K562 (cell line): ENCODE results near the gene WDR18. TPM values are rescaled to one million over a fixed set of nuclear protein-coding genes. Genes with fewer than 3 reads are reported as not detected.

Experiments used
- ATAC-seq: fragments of 200-7000 bp; cut with Tn5 transposase; 3 replicates; pipeline ENCODE4 v1.9.1; 2020; ENCODE audit warnings: moderate library complexity
- BruUV-seq: library from RNA; stranded (reverse); fragments of 400-500 nt; replicated peaks from 2 replicates; lab custom pipeline; 2021; lab: Mats Ljungman, UMichigan
- CTCF ChIA-PET: fragments of 300-600 bp; formaldehyde crosslinking; extraction: SDS; loops from one replicate; lab custom pipeline; 2021; ENCODE audit warnings: low intra/inter-chr PET ratio; lab: Yijun Ruan, JAX
- POLR2A ChIA-PET: fragments of 300-600, 350-650 bp; sonication (Branson Sonifier 250); formaldehyde crosslinking; extraction: SDS; loops from one replicate; lab custom pipeline; 2021; ENCODE audit warnings: antibody characterized with exemption, inconsistent platforms; lab: Yijun Ruan, JAX
- DNase-seq, 4 experiments: peaks; one replicate each; pipeline versions ENCODE4 v3.0.0 to v3.0.0-alpha.2; 2011 to 2018; ENCODE audit warnings: low spot score in 3 of 4, mixed read lengths in 3 of 4; ENCODE audit errors: extremely low read depth in 1 of 4
- FAIRE-seq: peaks from 2 replicates; lab custom pipeline; 2011; peaks lifted over from hg19 to GRCh38; lab: Jason Lieb, UNC
- H2AFZ ChIP-seq: 2 replicates; pipeline ENCODE4 v1.6.0; 2011; ENCODE audit warnings: low read depth, low read length, control low read depth, inconsistent platforms
- H3K27ac ChIP-seq: fragments of 200-600 bp; 3 replicates; pipeline ENCODE4 v1.8.0; 2011; ENCODE audit warnings: low read depth, mild to moderate bottlenecking, control low read depth, inconsistent platforms, low read length, moderate library complexity, mixed read lengths; ENCODE audit errors: extremely low read depth
- H3K27me3 ChIP-seq, 2 experiments: fragments of 300-600 bp in 1 of 2; 2 replicates in 1 of 2; 3 replicates in 1 of 2; pipeline versions ENCODE4 v1.6.0 to v1.8.0; 2011; ENCODE audit warnings: inconsistent platforms in 2 of 2, low read length in 2 of 2, mild to moderate bottlenecking in 1 of 2, mixed read lengths in 1 of 2, moderate library complexity in 1 of 2; ENCODE audit not compliant: control insufficient read depth in 2 of 2, insufficient read depth in 2 of 2
- H3K36me3 ChIP-seq: fragments of 300-600 bp; 3 replicates; pipeline ENCODE4 v1.8.0; 2011; ENCODE audit warnings: mild to moderate bottlenecking, low read length, inconsistent platforms; ENCODE audit not compliant: control insufficient read depth, insufficient read depth
- H3K4me1 ChIP-seq, 2 experiments: fragments of 200-600 bp in 1 of 2; replicated peaks in 1 of 2; 2 replicates in 1 of 2; 3 replicates in 1 of 2; pipeline versions ENCODE4 v1.5.1 to v1.8.0; 2011; ENCODE audit warnings: inconsistent platforms in 2 of 2, low read length in 2 of 2, mild to moderate bottlenecking in 1 of 2, mixed read lengths in 1 of 2, moderate library complexity in 1 of 2; ENCODE audit not compliant: control insufficient read depth in 2 of 2, insufficient read depth in 2 of 2
- H3K4me2 ChIP-seq: 2 replicates; pipeline ENCODE4 v1.6.1; 2011; ENCODE audit warnings: low read length, control low read depth, inconsistent platforms, mixed read lengths; ENCODE audit not compliant: insufficient read depth
- H3K4me3 ChIP-seq: fragments of 200-600 bp; sonication (generic), shearing (Covaris generic); 2 replicates; pipeline ENCODE4 v1.5.1; 2016; ENCODE audit warnings: control low read depth, inconsistent platforms
- H3K79me2 ChIP-seq: fragments of 200-600 bp; 3 replicates; pipeline ENCODE4 v1.8.0; 2011; ENCODE audit warnings: low read length, inconsistent platforms; ENCODE audit not compliant: control insufficient read depth, insufficient read depth
- H3K9ac ChIP-seq, 2 experiments: 2 replicates each; pipeline versions ENCODE4 v1.6.0 to v1.6.1; 2011; ENCODE audit warnings: low read depth in 2 of 2, low read length in 2 of 2, control low read depth in 1 of 2, inconsistent platforms in 1 of 2, mild to moderate bottlenecking in 1 of 2, mixed read lengths in 1 of 2; ENCODE audit not compliant: insufficient read depth in 1 of 2
- H3K9me1 ChIP-seq: one replicate; pipeline ENCODE4 v1.6.0; 2011; ENCODE audit warnings: inconsistent platforms, mild to moderate bottlenecking, low read length, moderate library complexity; ENCODE audit not compliant: control insufficient read depth, insufficient read depth
- H3K9me3 ChIP-seq: replicated peaks from 2 replicates; pipeline ENCODE4 v1.5.1; 2011; ENCODE audit warnings: low read depth, low read length, inconsistent platforms; ENCODE audit not compliant: control insufficient read depth, insufficient read depth
- H4K20me1 ChIP-seq: replicated peaks from 2 replicates; pipeline ENCODE4 v1.6.1; 2011; ENCODE audit warnings: low read length, inconsistent platforms, mixed read lengths; ENCODE audit not compliant: control insufficient read depth, insufficient read depth
- E2F4 ChIP-seq: sonication (generic); formaldehyde crosslinking; IDR thresholded peaks from 2 replicates; pipeline ENCODE4 v1.8.0; 2022; ENCODE audit warnings: mild to moderate bottlenecking, low read depth, missing genetic modification reagents
- ETS2 ChIP-seq: IDR thresholded peaks from 2 replicates; pipeline ENCODE4 v1.6.1; 2016; ENCODE audit warnings: borderline replicate concordance, missing genetic modification characterization, mild to moderate bottlenecking, moderate library complexity, missing compliant biosample characterization; ENCODE audit not compliant: poor library complexity, severe bottlenecking
- FOS ChIP-seq: IDR thresholded peaks from 3 replicates; pipeline ENCODE4 v1.6.1; 2011; ENCODE audit not compliant: insufficient read length; ENCODE audit errors: extremely low read depth
- GTF2A2 ChIP-seq: IDR thresholded peaks from 2 replicates; pipeline ENCODE4 v1.6.1; 2016; ENCODE audit warnings: mild to moderate bottlenecking, missing genetic modification characterization, missing compliant biosample characterization
- JUN ChIP-seq, 2 experiments: sonication (generic) in 1 of 2; formaldehyde crosslinking in 1 of 2; IDR thresholded peaks; 2 replicates each; pipeline versions ENCODE4 v1.6.1 to v1.8.0; 2012 to 2022; ENCODE audit warnings: borderline replicate concordance in 2 of 2, mild to moderate bottlenecking in 2 of 2, improper control_type of control experiment in 1 of 2, low read depth in 1 of 2, low read length in 1 of 2, missing genetic modification reagents in 1 of 2
- ZBTB33 ChIP-seq: sonication (generic); formaldehyde crosslinking; IDR thresholded peaks from 2 replicates; pipeline ENCODE4 v1.8.1; 2023; ENCODE audit warnings: mild to moderate bottlenecking, missing genetic modification reagents
- ZNF121 ChIP-seq: sonication (generic); formaldehyde crosslinking; conservative IDR thresholded peaks from 2 replicates; pipeline ENCODE4 v1.8.0; 2022; ENCODE audit warnings: missing genetic modification reagents
- ZNF184 ChIP-seq: sonication (generic); formaldehyde crosslinking; IDR thresholded peaks from 2 replicates; pipeline ENCODE4 v1.5.0; 2020; ENCODE audit warnings: missing genetic modification reagents
- ZNF212 ChIP-seq: fragments of 450-650 bp; formaldehyde crosslinking; IDR thresholded peaks from 2 replicates; pipeline ENCODE4 v1.4.0; 2020; ENCODE audit warnings: mild to moderate bottlenecking
- WGBS: fragments of 100-300 bp; shearing (Covaris generic); methylation state at CpG from one replicate; pipeline ENCODE4 v1.1.6; 2016; ENCODE audit warnings: low coverage, mixed read lengths; ENCODE audit not compliant: insufficient coverage; ENCODE audit errors: missing lambda C conversion rate; 5-methylcytosine and 5-hydroxymethylcytosine counted together
- in situ Hi-C: fragments of 300-500 bp; cut with MboI; formaldehyde crosslinking; loops from 4 replicates; pipeline ENCODE4 v1.15.0; 2018; ENCODE audit warnings: inconsistent platforms, mixed read lengths
- intact Hi-C: fragments of 100-400 bp; cut with micrococcal nuclease; formaldehyde crosslinking; loops from 2 replicates; pipeline ENCODE4 v1.14.2; 2022
- polyA plus RNA-seq, 8 experiments: library from polyadenylated mRNA; depleted of rRNA in 4 of 8; stranded (reverse) in 5 of 8; unstranded in 3 of 8; fragments of >200 nt; fragmentation: Nextera tagmentation in 2 of 8; fragmentation: Illumina TruSeq in 1 of 8; extraction: Ambion mirVana in 2 of 8; extraction: Trizol in 1 of 8; gene quantifications; 2 replicates each; pipeline versions ENCODE4 v1.2.1 to v1.2.3, GENCODE V29; 2011 to 2014; ENCODE audit warnings: inconsistent platforms in 1 of 8, missing spikeins in 1 of 8
- total RNA-seq, 7 experiments: library from RNA; depleted of rRNA in 6 of 7; stranded (reverse); fragments of >200 nt in 6 of 7; fragmentation: Illumina TruSeq in 2 of 7; extraction: Trizol in 2 of 7; gene quantifications; 2 replicates each; pipeline versions ENCODE4 v1.2.1 to v1.2.3, GENCODE V29; 2011 to 2021; ENCODE audit warnings: low replicate concordance in 1 of 7

Gene WDR18
- total and polyA plus RNA-seq, 9 of the 15 experiments (the other 6 are each of a cell fraction or from before 2014, with no cell fraction given) = 0.65 to 181 (median 30.1) TPM

GRCh38 chr19:936175-936546, 48.0 kb upstream of the WDR18 start:
- ATAC-seq (no peak), FAIRE-seq (no peak), DNase-seq (no peak)
- CTCF ChIA-PET = no interaction called here
- H3K27me3 ChIP-seq = no peaks in the 10 kb centered on the region
- H3K4me1 ChIP-seq = peaks cover 0 to 57% of the 10 kb centered on the region in 2 experiments; a peak in 3 of 5 replicates
- no peak overlapping the region for H3K27ac ChIP-seq
- H3K9me3 ChIP-seq = no peaks in the 10 kb centered on the region
- H3K4me2 ChIP-seq = no peak overlapping the region
- no peak overlapping the region for H3K9ac ChIP-seq
- H3K79me2 ChIP-seq = peaks cover 84% of the 10 kb centered on the region
- 97% methylated on average over 10 of the region's 10 CpGs for WGBS
- POLR2A ChIA-PET = interaction anchor here (1.0 to 1.2 kb wide), 2 partner anchors 13 to 26 kb away, joined by 3 to 5 read pairs; no protein-coding TSS in a partner anchor
- no peak overlapping the region for H2AFZ ChIP-seq
- TF ChIP-seq ZNF121 (CRISPR knock-in tag) = peak; percentile 72
- no peak for TF ChIP-seq FOS
- no peak for TF ChIP-seq GTF2A2
- no peak for TF ChIP-seq ETS2 (tag)
- 0 out of 2 replicates have a peak, but pooled peaks cover 3% of the 10 kb centered on the region for H4K20me1 ChIP-seq
- no TSS peak for BruUV-seq
- H3K4me3 ChIP-seq = no peak overlapping the region
- H3K9me1 ChIP-seq = peaks cover 4% of the 10 kb centered on the region
- H3K36me3 ChIP-seq = peaks cover 78% of the 10 kb centered on the region; the same call in 2 of the 3 replicates
- in situ Hi-C loops (no loop called here), intact Hi-C loops (no loop called here)

- Histone ChIP-seq H3K36me3 (peaks cover 79% of the 10 kb centered on the region; the same call in 2 of the 3 replicates), H3K27ac (no peak overlapping the region), H3K4me3 (no peak overlapping the region), H3K9ac (no peak overlapping the region), H3K9me3 (no peaks in the 10 kb centered on the region), H3K9me1 (peaks cover 4% of the 10 kb centered on the region), H4K20me1 (0 out of 2 replicates have a peak, but pooled peaks cover 3% of the 10 kb centered on the region), H3K27me3 (no peaks in the 10 kb centered on the region), H3K4me1 (peaks cover 0 to 62% of the 10 kb centered on the region in 2 experiments; a peak in 3 of 5 replicates), H3K4me2 (no peak overlapping the region), H3K79me2 (peaks cover 87% of the 10 kb centered on the region), H2AFZ (no peak overlapping the region)
- no peak for DNase-seq
- no peak for ATAC-seq
- POLR2A ChIA-PET = interaction anchor here (1.3 kb wide), 1 partner anchor 11 kb away, joined by 3 read pairs; no protein-coding TSS in a partner anchor
- intact Hi-C loops = no loop called here
- in situ Hi-C loops = no loop called here
- BruUV-seq = TSS peak; percentile 30
- WGBS = 88% methylated on average over 16 of the region's 16 CpGs
- CTCF ChIA-PET = no interaction called here
- peak; percentile 66 for FAIRE-seq
- TF ChIP-seq E2F4 (CRISPR knock-in tag) = no peak
- TF ChIP-seq ZNF184 (CRISPR knock-in tag) = peak; percentile 33; the same call in 1 of the 2 replicates
- no peak for TF ChIP-seq JUN (IDR thresholded peaks at IDR 0.05; ENCODE audit: borderline replicate concordance, low read depth, low read length)
- no peak for TF ChIP-seq JUN (CRISPR knock-in tag; IDR thresholded peaks at IDR 0.05; ENCODE audit: borderline replicate concordance)
- TF ChIP-seq ZBTB33 (CRISPR knock-in tag) = peak; percentile 70
- TF ChIP-seq ZNF212 (CRISPR knock-in tag) = no peak
Measured at GRCh38 chr19:937259-937694, 46.9 kb upstream of the WDR18 start.
